HEK293 (cell line): ENCODE results near the gene OSBPL10.

Experiments
- CTCF ChIA-PET: fragments of 350-600 bp; formaldehyde crosslinking; extraction: SDS; loops from one replicate; lab custom pipeline; 2021; ENCODE audit warnings: antibody characterized with exemption; lab: Yijun Ruan, JAX
- POLR2A ChIA-PET: fragments of 300-600 bp; formaldehyde crosslinking; extraction: SDS; loops from one replicate; lab custom pipeline; 2020; ENCODE audit warnings: antibody characterized with exemption, inconsistent platforms; lab: Yijun Ruan, JAX
- H3K27ac ChIP-seq: fragments of 200-500 bp; sonication (Bioruptor generic); 2 replicates; pipeline ENCODE4 v1.5.1; 2014; ENCODE audit warnings: low read depth, low read length, control low read depth, inconsistent platforms; ENCODE audit errors: extremely low read depth
- H3K36me3 ChIP-seq, 2 experiments: fragments of 200-500 bp in 1 of 2; sonication (Bioruptor generic) in 1 of 2; 1 replicate in 1 of 2; 2 replicates in 1 of 2; pipeline ENCODE4 v1.5.1; 2014 to 2017; ENCODE audit warnings: inconsistent platforms in 2 of 2, low read length in 2 of 2; ENCODE audit not compliant: control insufficient read depth in 2 of 2, insufficient read depth in 1 of 2
- H3K4me1 ChIP-seq: fragments of 200-500 bp; sonication (Bioruptor generic); 2 replicates; pipeline ENCODE4 v1.5.1; 2014; ENCODE audit warnings: mild to moderate bottlenecking, low read length, inconsistent platforms; ENCODE audit not compliant: control insufficient read depth, insufficient read depth
- H3K4me3 ChIP-seq: 2 replicates; pipeline ENCODE4 v1.5.1; 2011; ENCODE audit warnings: low read depth, mild to moderate bottlenecking, control low read depth, low read length, moderate library complexity
- H3K9me3 ChIP-seq: fragments of 200-500 bp; sonication (Bioruptor generic); 2 replicates; pipeline ENCODE4 v1.5.1; 2014; ENCODE audit warnings: low read depth, low read length, inconsistent platforms; ENCODE audit not compliant: control insufficient read depth, insufficient read depth
- GLIS1 ChIP-seq: fragments of 450-650 bp; formaldehyde crosslinking; IDR thresholded peaks from 2 replicates; pipeline ENCODE4 v1.5.1; 2016; ENCODE audit warnings: missing biosample characterization, missing genetic modification characterization
- SP3 ChIP-seq: fragments of 450-650 bp; formaldehyde crosslinking; IDR thresholded peaks from 2 replicates; pipeline ENCODE4 v1.5.1; 2016; ENCODE audit warnings: missing biosample characterization, missing genetic modification characterization
- YY1 ChIP-seq: fragments of 450-650 bp; formaldehyde crosslinking; IDR thresholded peaks from 2 replicates; pipeline ENCODE4 v1.5.1; 2018; ENCODE audit warnings: missing biosample characterization, missing genetic modification characterization
- ZFP41 ChIP-seq: fragments of 450-650 bp; formaldehyde crosslinking; IDR thresholded peaks from 2 replicates; pipeline ENCODE4 v1.5.1; 2016; ENCODE audit warnings: missing biosample characterization, missing genetic modification characterization, borderline replicate concordance
- ZNF146 ChIP-seq: fragments of 450-650 bp; formaldehyde crosslinking; IDR thresholded peaks from 2 replicates; pipeline ENCODE4 v1.5.1; 2016; ENCODE audit warnings: missing biosample characterization, missing genetic modification characterization
- ZNF16 ChIP-seq: fragments of 450-650 bp; formaldehyde crosslinking; IDR thresholded peaks from 2 replicates; pipeline ENCODE4 v1.5.1; 2016; ENCODE audit warnings: low read depth, missing biosample characterization, missing genetic modification characterization
- ZNF37A ChIP-seq: fragments of 450-650 bp; IDR thresholded peaks from 2 replicates; pipeline ENCODE4 v1.5.1; 2018; ENCODE audit warnings: missing biosample characterization, missing genetic modification characterization
- ZNF433 ChIP-seq: fragments of 450-650 bp; formaldehyde crosslinking; IDR thresholded peaks from 2 replicates; pipeline ENCODE4 v1.5.1; 2016; ENCODE audit warnings: missing biosample characterization, missing genetic modification characterization, low read depth
- ZNF555 ChIP-seq: fragments of 450-650 bp; formaldehyde crosslinking; conservative IDR thresholded peaks from 2 replicates; pipeline ENCODE4 v1.5.1; 2017; ENCODE audit warnings: missing biosample characterization, mild to moderate bottlenecking, missing genetic modification characterization, inconsistent platforms
- ZNF571 ChIP-seq: fragments of 450-650 bp; formaldehyde crosslinking; IDR thresholded peaks from 2 replicates; pipeline ENCODE4 v1.5.0; 2017; ENCODE audit warnings: missing biosample characterization, missing genetic modification characterization
- ZNF623 ChIP-seq: fragments of 450-650 bp; formaldehyde crosslinking; IDR thresholded peaks from 2 replicates; pipeline ENCODE4 v1.5.1; 2016; ENCODE audit warnings: missing biosample characterization, missing genetic modification characterization
- ZNF624 ChIP-seq: fragments of 450-650 bp; formaldehyde crosslinking; IDR thresholded peaks from 2 replicates; pipeline ENCODE4 v1.5.1; 2017; ENCODE audit warnings: missing biosample characterization, missing genetic modification characterization
- TF ChIP-seq, protein P1 (sequence below): fragments of 450-650 bp; formaldehyde crosslinking; IDR thresholded peaks from 2 replicates; pipeline ENCODE4 v1.5.1; 2016; ENCODE audit warnings: missing biosample characterization, missing genetic modification characterization
- TF ChIP-seq, protein P2 (sequence below): fragments of 450-650 bp; formaldehyde crosslinking; IDR thresholded peaks from 2 replicates; pipeline ENCODE4 v1.5.1; 2016; ENCODE audit warnings: missing biosample characterization, missing genetic modification characterization
- TF ChIP-seq, protein P3 (sequence below): fragments of 450-650 bp; formaldehyde crosslinking; IDR thresholded peaks from 2 replicates; pipeline ENCODE4 v1.5.1; 2016; ENCODE audit warnings: missing biosample characterization, missing genetic modification characterization, borderline replicate concordance
- TF ChIP-seq, protein P4 (sequence below): fragments of 450-650 bp; formaldehyde crosslinking; IDR thresholded peaks from 2 replicates; pipeline ENCODE4 v1.5.1; 2017; ENCODE audit warnings: missing biosample characterization, missing genetic modification characterization
- TF ChIP-seq, protein P5 (sequence below): fragments of 450-650 bp; formaldehyde crosslinking; conservative IDR thresholded peaks from 2 replicates; pipeline ENCODE4 v1.5.1; 2016; ENCODE audit warnings: low read depth, missing biosample characterization, missing genetic modification characterization

Gene OSBPL10

DNA sequence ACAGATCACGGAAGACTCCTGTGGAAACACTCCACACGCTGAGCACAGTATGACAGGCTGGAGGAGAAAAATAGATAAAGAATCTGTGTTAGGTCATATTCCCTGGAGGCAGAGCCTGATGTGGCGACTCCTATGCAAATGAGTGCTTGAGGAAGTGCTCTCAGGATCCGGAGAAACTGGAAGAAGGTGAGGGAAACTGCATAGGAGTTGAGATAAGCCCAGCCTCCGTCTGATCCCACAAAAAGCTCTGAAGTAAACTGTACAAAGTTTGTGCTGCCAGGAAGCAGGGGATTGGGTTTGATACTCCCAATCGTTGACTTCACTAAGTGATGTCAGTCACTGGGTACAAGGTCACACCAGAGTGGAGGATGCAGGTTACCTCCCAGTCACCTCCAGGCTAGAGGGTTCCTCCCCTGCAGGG is 33.4 kb downstream of the OSBPL10 start:
- H3K9me3 ChIP-seq, result no peaks in the 10 kb centered on the region
- no peaks in the 10 kb centered on the region for H3K4me1 ChIP-seq
- TF ChIP-seq GLIS1 (peak; percentile 26; the same call in 1 of the 2 replicates), YY1 (tag by site-specific recombination) (no peak)
- TF ChIP-seq, protein P1, sequence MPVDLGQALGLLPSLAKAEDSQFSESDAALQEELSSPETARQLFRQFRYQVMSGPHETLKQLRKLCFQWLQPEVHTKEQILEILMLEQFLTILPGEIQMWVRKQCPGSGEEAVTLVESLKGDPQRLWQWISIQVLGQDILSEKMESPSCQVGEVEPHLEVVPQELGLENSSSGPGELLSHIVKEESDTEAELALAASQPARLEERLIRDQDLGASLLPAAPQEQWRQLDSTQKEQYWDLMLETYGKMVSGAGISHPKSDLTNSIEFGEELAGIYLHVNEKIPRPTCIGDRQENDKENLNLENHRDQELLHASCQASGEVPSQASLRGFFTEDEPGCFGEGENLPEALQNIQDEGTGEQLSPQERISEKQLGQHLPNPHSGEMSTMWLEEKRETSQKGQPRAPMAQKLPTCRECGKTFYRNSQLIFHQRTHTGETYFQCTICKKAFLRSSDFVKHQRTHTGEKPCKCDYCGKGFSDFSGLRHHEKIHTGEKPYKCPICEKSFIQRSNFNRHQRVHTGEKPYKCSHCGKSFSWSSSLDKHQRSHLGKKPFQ (tag by site-specific recombination), result no peak
- no peak overlapping the region for H3K4me3 ChIP-seq
- H3K27ac ChIP-seq, result no peak overlapping the region
- CTCF ChIA-PET, result no interaction called here
- H3K36me3 ChIP-seq, result no peaks in the 10 kb centered on the region
- POLR2A ChIA-PET, result no interaction called here

DNA sequence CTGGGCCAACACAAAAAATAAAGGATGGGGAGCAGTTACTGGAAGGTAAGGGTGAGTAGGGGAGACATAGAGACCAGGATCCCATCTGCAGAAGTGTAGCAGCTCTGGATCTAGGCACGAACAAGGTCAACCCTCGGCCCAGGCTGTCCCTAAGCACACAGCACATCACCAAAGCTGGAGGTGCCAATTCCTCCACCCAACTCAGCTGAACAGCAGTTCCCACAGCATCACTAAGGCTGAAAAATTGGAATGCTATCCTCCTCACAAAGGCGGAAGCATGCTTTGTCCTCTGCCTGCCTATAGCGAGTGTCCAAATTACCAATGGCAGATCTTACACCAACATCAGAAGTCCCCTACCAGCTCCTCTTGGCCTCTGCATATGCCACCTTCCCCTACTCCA is 33.9 kb downstream of the OSBPL10 start:
- ChIA-PET POLR2A (no interaction called here), CTCF (no interaction called here)
- no peaks in the 10 kb centered on the region for H3K36me3 ChIP-seq
- H3K27ac ChIP-seq, result no peak overlapping the region
- no peaks in the 10 kb centered on the region for H3K4me1 ChIP-seq
- no peaks in the 10 kb centered on the region for H3K9me3 ChIP-seq
- H3K4me3 ChIP-seq, result no peak overlapping the region
- TF ChIP-seq, protein P2, sequence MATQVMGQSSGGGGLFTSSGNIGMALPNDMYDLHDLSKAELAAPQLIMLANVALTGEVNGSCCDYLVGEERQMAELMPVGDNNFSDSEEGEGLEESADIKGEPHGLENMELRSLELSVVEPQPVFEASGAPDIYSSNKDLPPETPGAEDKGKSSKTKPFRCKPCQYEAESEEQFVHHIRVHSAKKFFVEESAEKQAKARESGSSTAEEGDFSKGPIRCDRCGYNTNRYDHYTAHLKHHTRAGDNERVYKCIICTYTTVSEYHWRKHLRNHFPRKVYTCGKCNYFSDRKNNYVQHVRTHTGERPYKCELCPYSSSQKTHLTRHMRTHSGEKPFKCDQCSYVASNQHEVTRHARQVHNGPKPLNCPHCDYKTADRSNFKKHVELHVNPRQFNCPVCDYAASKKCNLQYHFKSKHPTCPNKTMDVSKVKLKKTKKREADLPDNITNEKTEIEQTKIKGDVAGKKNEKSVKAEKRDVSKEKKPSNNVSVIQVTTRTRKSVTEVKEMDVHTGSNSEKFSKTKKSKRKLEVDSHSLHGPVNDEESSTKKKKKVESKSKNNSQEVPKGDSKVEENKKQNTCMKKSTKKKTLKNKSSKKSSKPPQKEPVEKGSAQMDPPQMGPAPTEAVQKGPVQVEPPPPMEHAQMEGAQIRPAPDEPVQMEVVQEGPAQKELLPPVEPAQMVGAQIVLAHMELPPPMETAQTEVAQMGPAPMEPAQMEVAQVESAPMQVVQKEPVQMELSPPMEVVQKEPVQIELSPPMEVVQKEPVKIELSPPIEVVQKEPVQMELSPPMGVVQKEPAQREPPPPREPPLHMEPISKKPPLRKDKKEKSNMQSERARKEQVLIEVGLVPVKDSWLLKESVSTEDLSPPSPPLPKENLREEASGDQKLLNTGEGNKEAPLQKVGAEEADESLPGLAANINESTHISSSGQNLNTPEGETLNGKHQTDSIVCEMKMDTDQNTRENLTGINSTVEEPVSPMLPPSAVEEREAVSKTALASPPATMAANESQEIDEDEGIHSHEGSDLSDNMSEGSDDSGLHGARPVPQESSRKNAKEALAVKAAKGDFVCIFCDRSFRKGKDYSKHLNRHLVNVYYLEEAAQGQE, result no peak
- TF ChIP-seq ZNF37A (tag by site-specific recombination) (no peak), ZNF146 (tag by site-specific recombination) (no peak), ZNF571 (tag by site-specific recombination) (no peak), ZNF16 (tag by site-specific recombination) (no peak), ZFP41 (no peak), SP3 (tag by site-specific recombination) (no peak), ZNF555 (tag by site-specific recombination) (no peak), ZNF433 (no peak), ZNF624 (tag by site-specific recombination) (no peak), ZNF623 (tag by site-specific recombination) (no peak)
- TF ChIP-seq, protein P3, sequence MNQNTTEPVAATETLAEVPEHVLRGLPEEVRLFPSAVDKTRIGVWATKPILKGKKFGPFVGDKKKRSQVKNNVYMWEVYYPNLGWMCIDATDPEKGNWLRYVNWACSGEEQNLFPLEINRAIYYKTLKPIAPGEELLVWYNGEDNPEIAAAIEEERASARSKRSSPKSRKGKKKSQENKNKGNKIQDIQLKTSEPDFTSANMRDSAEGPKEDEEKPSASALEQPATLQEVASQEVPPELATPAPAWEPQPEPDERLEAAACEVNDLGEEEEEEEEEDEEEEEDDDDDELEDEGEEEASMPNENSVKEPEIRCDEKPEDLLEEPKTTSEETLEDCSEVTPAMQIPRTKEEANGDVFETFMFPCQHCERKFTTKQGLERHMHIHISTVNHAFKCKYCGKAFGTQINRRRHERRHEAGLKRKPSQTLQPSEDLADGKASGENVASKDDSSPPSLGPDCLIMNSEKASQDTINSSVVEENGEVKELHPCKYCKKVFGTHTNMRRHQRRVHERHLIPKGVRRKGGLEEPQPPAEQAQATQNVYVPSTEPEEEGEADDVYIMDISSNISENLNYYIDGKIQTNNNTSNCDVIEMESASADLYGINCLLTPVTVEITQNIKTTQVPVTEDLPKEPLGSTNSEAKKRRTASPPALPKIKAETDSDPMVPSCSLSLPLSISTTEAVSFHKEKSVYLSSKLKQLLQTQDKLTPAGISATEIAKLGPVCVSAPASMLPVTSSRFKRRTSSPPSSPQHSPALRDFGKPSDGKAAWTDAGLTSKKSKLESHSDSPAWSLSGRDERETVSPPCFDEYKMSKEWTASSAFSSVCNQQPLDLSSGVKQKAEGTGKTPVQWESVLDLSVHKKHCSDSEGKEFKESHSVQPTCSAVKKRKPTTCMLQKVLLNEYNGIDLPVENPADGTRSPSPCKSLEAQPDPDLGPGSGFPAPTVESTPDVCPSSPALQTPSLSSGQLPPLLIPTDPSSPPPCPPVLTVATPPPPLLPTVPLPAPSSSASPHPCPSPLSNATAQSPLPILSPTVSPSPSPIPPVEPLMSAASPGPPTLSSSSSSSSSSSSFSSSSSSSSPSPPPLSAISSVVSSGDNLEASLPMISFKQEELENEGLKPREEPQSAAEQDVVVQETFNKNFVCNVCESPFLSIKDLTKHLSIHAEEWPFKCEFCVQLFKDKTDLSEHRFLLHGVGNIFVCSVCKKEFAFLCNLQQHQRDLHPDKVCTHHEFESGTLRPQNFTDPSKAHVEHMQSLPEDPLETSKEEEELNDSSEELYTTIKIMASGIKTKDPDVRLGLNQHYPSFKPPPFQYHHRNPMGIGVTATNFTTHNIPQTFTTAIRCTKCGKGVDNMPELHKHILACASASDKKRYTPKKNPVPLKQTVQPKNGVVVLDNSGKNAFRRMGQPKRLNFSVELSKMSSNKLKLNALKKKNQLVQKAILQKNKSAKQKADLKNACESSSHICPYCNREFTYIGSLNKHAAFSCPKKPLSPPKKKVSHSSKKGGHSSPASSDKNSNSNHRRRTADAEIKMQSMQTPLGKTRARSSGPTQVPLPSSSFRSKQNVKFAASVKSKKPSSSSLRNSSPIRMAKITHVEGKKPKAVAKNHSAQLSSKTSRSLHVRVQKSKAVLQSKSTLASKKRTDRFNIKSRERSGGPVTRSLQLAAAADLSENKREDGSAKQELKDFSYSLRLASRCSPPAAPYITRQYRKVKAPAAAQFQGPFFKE, result no peak
- TF ChIP-seq, protein P4, sequence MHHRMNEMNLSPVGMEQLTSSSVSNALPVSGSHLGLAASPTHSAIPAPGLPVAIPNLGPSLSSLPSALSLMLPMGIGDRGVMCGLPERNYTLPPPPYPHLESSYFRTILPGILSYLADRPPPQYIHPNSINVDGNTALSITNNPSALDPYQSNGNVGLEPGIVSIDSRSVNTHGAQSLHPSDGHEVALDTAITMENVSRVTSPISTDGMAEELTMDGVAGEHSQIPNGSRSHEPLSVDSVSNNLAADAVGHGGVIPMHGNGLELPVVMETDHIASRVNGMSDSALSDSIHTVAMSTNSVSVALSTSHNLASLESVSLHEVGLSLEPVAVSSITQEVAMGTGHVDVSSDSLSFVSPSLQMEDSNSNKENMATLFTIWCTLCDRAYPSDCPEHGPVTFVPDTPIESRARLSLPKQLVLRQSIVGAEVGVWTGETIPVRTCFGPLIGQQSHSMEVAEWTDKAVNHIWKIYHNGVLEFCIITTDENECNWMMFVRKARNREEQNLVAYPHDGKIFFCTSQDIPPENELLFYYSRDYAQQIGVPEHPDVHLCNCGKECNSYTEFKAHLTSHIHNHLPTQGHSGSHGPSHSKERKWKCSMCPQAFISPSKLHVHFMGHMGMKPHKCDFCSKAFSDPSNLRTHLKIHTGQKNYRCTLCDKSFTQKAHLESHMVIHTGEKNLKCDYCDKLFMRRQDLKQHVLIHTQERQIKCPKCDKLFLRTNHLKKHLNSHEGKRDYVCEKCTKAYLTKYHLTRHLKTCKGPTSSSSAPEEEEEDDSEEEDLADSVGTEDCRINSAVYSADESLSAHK, result no peak
- TF ChIP-seq, protein P5, sequence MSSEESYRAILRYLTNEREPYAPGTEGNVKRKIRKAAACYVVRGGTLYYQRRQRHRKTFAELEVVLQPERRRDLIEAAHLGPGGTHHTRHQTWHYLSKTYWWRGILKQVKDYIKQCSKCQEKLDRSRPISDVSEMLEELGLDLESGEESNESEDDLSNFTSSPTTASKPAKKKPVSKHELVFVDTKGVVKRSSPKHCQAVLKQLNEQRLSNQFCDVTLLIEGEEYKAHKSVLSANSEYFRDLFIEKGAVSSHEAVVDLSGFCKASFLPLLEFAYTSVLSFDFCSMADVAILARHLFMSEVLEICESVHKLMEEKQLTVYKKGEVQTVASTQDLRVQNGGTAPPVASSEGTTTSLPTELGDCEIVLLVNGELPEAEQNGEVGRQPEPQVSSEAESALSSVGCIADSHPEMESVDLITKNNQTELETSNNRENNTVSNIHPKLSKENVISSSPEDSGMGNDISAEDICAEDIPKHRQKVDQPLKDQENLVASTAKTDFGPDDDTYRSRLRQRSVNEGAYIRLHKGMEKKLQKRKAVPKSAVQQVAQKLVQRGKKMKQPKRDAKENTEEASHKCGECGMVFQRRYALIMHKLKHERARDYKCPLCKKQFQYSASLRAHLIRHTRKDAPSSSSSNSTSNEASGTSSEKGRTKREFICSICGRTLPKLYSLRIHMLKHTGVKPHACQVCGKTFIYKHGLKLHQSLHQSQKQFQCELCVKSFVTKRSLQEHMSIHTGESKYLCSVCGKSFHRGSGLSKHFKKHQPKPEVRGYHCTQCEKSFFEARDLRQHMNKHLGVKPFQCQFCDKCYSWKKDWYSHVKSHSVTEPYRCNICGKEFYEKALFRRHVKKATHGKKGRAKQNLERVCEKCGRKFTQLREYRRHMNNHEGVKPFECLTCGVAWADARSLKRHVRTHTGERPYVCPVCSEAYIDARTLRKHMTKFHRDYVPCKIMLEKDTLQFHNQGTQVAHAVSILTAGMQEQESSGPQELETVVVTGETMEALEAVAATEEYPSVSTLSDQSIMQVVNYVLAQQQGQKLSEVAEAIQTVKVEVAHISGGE (tag by site-specific recombination), result no peak
